DMS79 treated with DMSO at 0.1 percent for 48 hours (cell line): ENCODE measurements around the gene GTF2H1.
"Not testable (repeated sequence)": the region's sequence is repeated elsewhere in the genome, so short reads cannot be mapped to it uniquely, and the experiment has no call there.

Experiments
- DNase-seq: peaks from one replicate; lab custom pipeline; 2025; lab: John Stamatoyannopoulos, UW

The GTF2H1 gene

GRCh38 chr11:18375941-18376340, 53.6 kb downstream of the GTF2H1 start:
- DNase-seq = no peak

GRCh38 chr11:18379201-18379600, 56.8 kb downstream of the GTF2H1 start:
- DNase-seq = peak; percentile 85

GRCh38 chr11:18383388-18384156, 61.2 kb downstream of the GTF2H1 start:
- DNase-seq = peak; percentile 17

- DNase-seq = no peak
Observed at GRCh38 chr11:18384157-18384641, 61.8 kb downstream of the GTF2H1 start.

- DNase-seq = no peak
Observed at GRCh38 chr11:18390088-18390487, 67.7 kb downstream of the GTF2H1 start.

- DNase-seq = no peak
Observed at GRCh38 chr11:18392434-18393321, 70.3 kb downstream of the GTF2H1 start.

- DNase-seq = no peak
Observed at GRCh38 chr11:18393581-18394274, 71.4 kb downstream of the GTF2H1 start.

- peak; percentile 89 for DNase-seq
Observed at GRCh38 chr11:18394275-18394927, 72.0 kb downstream of the GTF2H1 start, which contains the start of gene LDHA. Gene LDHA (plus strand): TSS chr11:18394563. CDS start chr11:18396843, 2,280 bp downstream.

GRCh38 chr11:18394928-18395734, 72.8 kb downstream of the GTF2H1 start:
- no peak for DNase-seq

- peak; percentile 98 for DNase-seq
Observed at GRCh38 chr11:18395735-18396504, 73.6 kb downstream of the GTF2H1 start.

- no peak for DNase-seq
Observed at GRCh38 chr11:18397921-18398320, 75.6 kb downstream of the GTF2H1 start.

GRCh38 chr11:18401077-18401476, 78.7 kb downstream of the GTF2H1 start:
- DNase-seq = not testable (repeated sequence)

GRCh38 chr11:18404062-18404461, 81.7 kb downstream of the GTF2H1 start:
- no peak for DNase-seq

GRCh38 chr11:18407400-18407799, 85.0 kb downstream of the GTF2H1 start:
- DNase-seq = not testable (repeated sequence)

- DNase-seq = no peak
Observed at GRCh38 chr11:18408558-18409291, 86.4 kb downstream of the GTF2H1 start.

- no peak for DNase-seq
Observed at GRCh38 chr11:18416459-18416858, 94.1 kb downstream of the GTF2H1 start.
